SKM-1 (cell line): ENCODE results near the gene ACAA1.
"Not testable (repeated sequence)": the region's sequence is repeated elsewhere in the genome, so short reads cannot be mapped to it uniquely, and the experiment has no call there.

Experiments
- DNase-seq: peaks from one replicate; lab custom pipeline; 2025; ENCODE audit not compliant: unreplicated experiment; lab: John Stamatoyannopoulos, UW

The ACAA1 gene

DNA sequence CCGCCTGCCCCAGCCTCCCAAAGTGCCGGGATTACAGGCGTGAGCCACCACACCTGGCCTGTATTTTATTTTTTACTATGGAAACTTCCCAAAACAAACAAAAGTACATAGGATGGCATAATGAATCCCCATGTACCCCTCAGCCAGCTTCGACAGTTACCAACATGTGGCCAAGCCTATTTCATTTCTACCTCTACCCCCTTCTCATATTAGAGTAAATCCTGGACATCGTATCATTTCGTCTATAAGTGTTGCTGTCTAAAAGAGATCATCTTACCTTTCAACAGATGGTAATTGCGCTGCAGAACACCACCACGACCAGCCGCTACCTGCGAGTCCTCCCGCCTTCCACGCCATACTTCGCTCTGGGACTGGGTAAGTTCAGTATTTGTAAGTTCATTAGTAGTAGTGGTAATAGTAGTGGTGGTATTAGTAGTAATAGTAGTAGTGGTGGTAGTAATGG lies 53.0 kb downstream of the ACAA1 start:
- no peak for DNase-seq

DNA sequence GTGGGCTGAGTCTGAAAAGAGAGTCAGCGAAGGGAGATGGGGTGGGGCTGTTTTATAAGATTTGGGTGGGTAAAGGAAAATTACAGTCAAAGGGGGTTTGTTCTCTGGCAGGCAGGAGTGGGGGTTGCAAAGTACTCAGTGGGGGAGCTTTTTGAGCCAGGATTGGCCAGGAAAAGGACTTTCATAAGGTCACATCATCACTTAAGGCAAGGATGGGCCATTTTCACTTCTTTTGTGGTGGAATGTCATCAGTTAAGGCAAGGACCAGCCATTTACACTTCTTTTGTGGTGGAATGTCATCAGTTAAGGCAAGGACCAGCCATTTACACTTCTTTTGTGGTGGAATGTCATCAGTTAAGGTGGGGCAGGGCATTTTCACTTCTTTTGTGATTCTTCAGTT lies 53.7 kb downstream of the ACAA1 start:
- not testable (repeated sequence) for DNase-seq

DNA sequence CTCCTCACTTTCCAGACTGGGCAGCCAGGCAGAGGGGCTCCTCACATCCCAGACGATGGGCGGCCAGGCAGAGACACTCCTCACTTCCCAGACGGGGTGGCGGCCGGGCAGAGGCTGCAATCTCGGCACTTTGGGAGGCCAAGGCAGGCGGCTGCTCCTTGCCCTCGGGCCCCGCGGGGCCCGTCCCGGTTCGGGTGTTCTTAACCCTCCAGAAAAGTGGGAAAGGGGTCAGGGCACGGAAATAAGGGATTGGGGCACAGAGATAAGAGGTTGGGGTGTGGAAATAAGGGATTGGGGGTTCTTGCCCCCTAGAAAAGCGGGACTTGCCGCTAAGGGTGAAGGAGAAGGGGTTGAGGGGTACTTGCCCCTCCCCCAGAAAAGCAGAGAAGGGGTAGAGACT lies 54.6 kb downstream of the ACAA1 start:
- not testable (repeated sequence) for DNase-seq

DNA sequence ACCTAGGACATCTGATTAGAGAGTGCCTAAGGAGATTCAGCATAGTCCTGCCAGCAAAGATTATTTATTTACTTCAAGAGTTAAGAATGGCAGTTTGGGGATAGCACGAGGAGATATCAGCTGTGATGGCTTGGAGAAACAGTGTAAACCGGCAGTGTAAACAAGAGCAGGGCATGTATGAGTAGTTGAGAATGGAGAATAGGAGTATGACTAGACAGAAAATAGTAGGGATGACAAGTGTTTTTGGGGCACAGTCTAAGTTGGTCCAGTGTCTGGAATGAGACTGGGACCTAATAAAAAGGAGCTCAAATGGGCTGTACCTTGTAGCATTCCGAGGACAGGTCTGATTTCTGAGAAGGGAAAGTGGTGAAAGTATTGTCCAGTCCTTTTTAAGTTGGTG lies 59.9 kb downstream of the ACAA1 start:
- not testable (repeated sequence) for DNase-seq
